Esophagus muscularis mucosa (tissue), 4 donors: ENCODE results near the gene HERC4.

ENCODE experiments used
- CTCF ChIP-seq, 3 experiments: fragments of 200-600 bp in 2 of 3; fragments of 450-650 bp in 1 of 3; sonication (generic) in 2 of 3; IDR thresholded peaks; one replicate each; pipeline ENCODE4 v1.5.1; 2017 to 2019; ENCODE audit warnings: antibody characterized with exemption in 3 of 3, mild to moderate bottlenecking in 2 of 3, moderate library complexity in 1 of 3
- EP300 ChIP-seq: sonication (generic); formaldehyde crosslinking; IDR thresholded peaks from one replicate; pipeline ENCODE4 v1.6.1; 2017; ENCODE audit warnings: antibody characterized with exemption
- POLR2A ChIP-seq: fragments of 450-650 bp; IDR thresholded peaks from one replicate; pipeline ENCODE4 v1.6.1; 2017; ENCODE audit warnings: antibody characterized with exemption, moderate library complexity, mild to moderate bottlenecking, low read depth
- POLR2AphosphoS5 ChIP-seq, 2 donors: sonication (generic); formaldehyde crosslinking; IDR thresholded peaks; one replicate each; pipeline ENCODE4 v1.6.1; 2017; ENCODE audit warnings: antibody characterized with exemption in 2 of 2

DNA sequence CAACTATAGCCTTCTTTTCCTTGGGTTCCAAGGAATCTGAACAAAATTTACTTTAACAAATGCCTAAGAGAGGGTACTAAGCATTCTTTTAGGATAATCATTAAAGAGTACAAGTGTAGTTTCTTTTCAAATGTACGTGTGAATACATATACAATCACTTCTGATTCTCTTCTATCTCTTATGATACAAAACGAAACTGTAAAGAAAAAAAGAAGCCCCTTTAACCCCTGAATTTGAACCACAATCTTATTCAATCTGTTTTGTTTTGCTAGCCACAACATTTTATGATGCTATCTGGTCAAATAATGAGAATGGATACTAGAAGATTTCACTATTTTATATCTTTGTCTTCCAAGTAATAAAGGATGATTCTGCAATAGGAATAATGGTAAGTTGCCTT, 141.9 kb downstream of the HERC4 start:
- TF ChIP-seq CTCF (IDR thresholded peaks at IDR 0.05), result no peak
- TF ChIP-seq POLR2AphosphoS5 (IDR thresholded peaks at IDR 0.05), result no peak
- TF ChIP-seq POLR2A, result no peak
- no peak for TF ChIP-seq EP300
